Hematopoietic multipotent progenitor cell (in vitro differentiated cells): ENCODE measurements around the gene COL9A3. TPM values are rescaled to one million over a fixed set of nuclear protein-coding genes. Genes with fewer than 3 reads are reported as not detected.

Experiments used
- DNase-seq, 3 donors: peaks; one replicate each; pipeline ENCODE4 v3.0.0-alpha.2; 2011 to 2015; ENCODE audit warnings: low read depth in 2 of 3, low spot score in 2 of 3
- total RNA-seq: library from RNA; depleted of rRNA; stranded (reverse); fragments of >200 nt; gene quantifications from one replicate; pipeline ENCODE4 v1.2.3, GENCODE V29; 2012

COL9A3 gene
- total RNA-seq, 1 donor = 0.27 TPM

- no peak for DNase-seq
These were observed 5.5 kb downstream of the COL9A3 start for GRCh38 chr20:62822239-62822787.

- peak in 2 of 3 donors; percentile 77 to 78 for DNase-seq
These were observed 6.2 kb downstream of the COL9A3 start for GRCh38 chr20:62822788-62823651.

GRCh38 chr20:62823688-62824475, 7.0 kb downstream of the COL9A3 start:
- DNase-seq = no peak

- peak in 2 of 3 donors; percentile 54 to 58 for DNase-seq
These were observed 7.9 kb downstream of the COL9A3 start for GRCh38 chr20:62824476-62825332.

- DNase-seq = no peak
These were observed 8.6 kb downstream of the COL9A3 start for GRCh38 chr20:62825333-62825985.

- DNase-seq = no peak
These were observed 9.3 kb downstream of the COL9A3 start for GRCh38 chr20:62825986-62826645.

- DNase-seq = no peak
These were observed 9.9 kb downstream of the COL9A3 start for GRCh38 chr20:62826646-62827310.

- DNase-seq = no peak
These were observed 10.6 kb downstream of the COL9A3 start for GRCh38 chr20:62827311-62828038.

GRCh38 chr20:62828051-62828450, 11.2 kb downstream of the COL9A3 start:
- no peak for DNase-seq

GRCh38 chr20:62828511-62829230, 11.8 kb downstream of the COL9A3 start:
- no peak for DNase-seq

- DNase-seq = no peak
These were observed 12.7 kb downstream of the COL9A3 start for GRCh38 chr20:62829231-62830230.

- DNase-seq = no peak
These were observed 13.4 kb downstream of the COL9A3 start for GRCh38 chr20:62830251-62830650.

- no peak for DNase-seq
These were observed 14.0 kb downstream of the COL9A3 start for GRCh38 chr20:62830821-62831220.

GRCh38 chr20:62831361-62831788, 14.5 kb downstream of the COL9A3 start:
- no peak for DNase-seq

GRCh38 chr20:62831854-62832211, 15.0 kb downstream of the COL9A3 start:
- no peak for DNase-seq

GRCh38 chr20:62832212-62832922, 15.5 kb downstream of the COL9A3 start:
- DNase-seq = peak in 2 of 3 donors; percentile 74 to 85
